GM12865 (cell line): ENCODE results near the gene RASL11B.
A peak's percentile ranks its signal among the peaks of the same experiment; 100 is the strongest.

Experiments
- DNase-seq: peaks from one replicate; pipeline ENCODE4 v3.0.0; 2010; ENCODE audit warnings: low read depth
- H3K4me3 ChIP-seq: 2 replicates; pipeline ENCODE4 v1.5.1; 2011; ENCODE audit warnings: mild to moderate bottlenecking, low read depth, low read length, control low read depth
- CTCF ChIP-seq: IDR thresholded peaks from 2 replicates; pipeline ENCODE4 v1.5.1; 2011; ENCODE audit warnings: low read length, control low read depth, low read depth, inconsistent platforms; ENCODE audit not compliant: insufficient read depth; ENCODE audit errors: missing control alignments

Gene RASL11B

GRCh38 chr4:52853351-52853750, 8.8 kb upstream of the RASL11B start:
- no peak overlapping the region for H3K4me3 ChIP-seq
- no peak for TF ChIP-seq CTCF
- DNase-seq, result no peak

- no peak for TF ChIP-seq CTCF
- DNase-seq, result no peak
These were observed 5.3 kb upstream of the RASL11B start for GRCh38 chr4:52856801-52857200.

GRCh38 chr4:52860361-52860760, 1.8 kb upstream of the RASL11B start:
- H3K4me3 ChIP-seq, result no peak overlapping the region
- TF ChIP-seq CTCF, result no peak

More at GRCh38 chr4:52856801-52857200, 5.3 kb upstream of the RASL11B start:
- H3K4me3 ChIP-seq, result no peak overlapping the region

GRCh38 chr4:52861171-52861823, 820 bp upstream of the RASL11B start:
- TF ChIP-seq CTCF, result no peak
- H3K4me3 ChIP-seq, result peak overlapping the region; percentile 54
- no peak for DNase-seq

More at GRCh38 chr4:52860361-52860760, 1.8 kb upstream of the RASL11B start:
- no peak for DNase-seq

- DNase-seq, result no peak
- TF ChIP-seq CTCF, result no peak
- peak overlapping the region; percentile 54; the same call in 1 of the 2 replicates for H3K4me3 ChIP-seq
These were observed 583 bp downstream of the RASL11B start for GRCh38 chr4:52862639-52863161.

- no peak overlapping the region for H3K4me3 ChIP-seq
- no peak for DNase-seq
These were observed 1.2 kb downstream of the RASL11B start for GRCh38 chr4:52863324-52863723.

More at GRCh38 chr4:52863324-52863723, 1.2 kb downstream of the RASL11B start:
- no peak for TF ChIP-seq CTCF
